Stomach (tissue), 4 donors: Measurements from ENCODE around the gene DBN1.

Experiments
- EP300 ChIP-seq: sonication (generic); formaldehyde crosslinking; IDR thresholded peaks from one replicate; pipeline ENCODE4 v1.6.1; 2017; ENCODE audit warnings: antibody characterized with exemption
- POLR2AphosphoS5 ChIP-seq, 3 donors: sonication (generic); formaldehyde crosslinking; IDR thresholded peaks; one replicate each; pipeline ENCODE4 v1.6.1; 2016; ENCODE audit warnings: antibody characterized with exemption in 3 of 3
- TF ChIP-seq, protein P1 (sequence below), 7 experiments: fragments of 450-650 bp in 4 of 7; fragments of 200-600 bp in 3 of 7; sonication (generic) in 3 of 7; IDR thresholded peaks; one replicate each; pipeline ENCODE4 v1.5.1; 2016 to 2019; ENCODE audit warnings: antibody characterized with exemption in 7 of 7, control low read depth in 2 of 7, mild to moderate bottlenecking in 1 of 7

DNA sequence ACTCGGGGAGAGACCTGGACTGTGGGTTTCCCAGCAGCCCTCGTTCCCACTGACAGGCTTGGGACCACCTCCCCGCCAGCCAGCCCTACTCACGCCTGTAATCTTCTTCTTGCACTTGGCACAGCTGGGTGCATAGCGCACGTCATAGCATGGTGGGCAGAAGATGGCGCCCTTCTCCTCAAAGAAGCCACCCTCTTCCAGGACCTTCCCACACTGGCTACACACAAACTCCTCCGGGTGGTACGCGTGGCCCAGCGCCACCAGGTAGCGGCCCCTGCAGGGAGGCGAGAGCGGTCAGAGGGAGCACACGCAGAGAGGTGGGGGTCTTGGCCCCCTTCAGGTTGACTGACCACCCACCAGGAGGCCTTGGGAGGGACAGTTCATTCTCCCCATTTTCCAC, 14.5 kb upstream of the DBN1 start:
- TF ChIP-seq EP300 = no peak
- TF ChIP-seq POLR2AphosphoS5 (IDR thresholded peaks at IDR 0.05) = no peak
- TF ChIP-seq, protein P1, sequence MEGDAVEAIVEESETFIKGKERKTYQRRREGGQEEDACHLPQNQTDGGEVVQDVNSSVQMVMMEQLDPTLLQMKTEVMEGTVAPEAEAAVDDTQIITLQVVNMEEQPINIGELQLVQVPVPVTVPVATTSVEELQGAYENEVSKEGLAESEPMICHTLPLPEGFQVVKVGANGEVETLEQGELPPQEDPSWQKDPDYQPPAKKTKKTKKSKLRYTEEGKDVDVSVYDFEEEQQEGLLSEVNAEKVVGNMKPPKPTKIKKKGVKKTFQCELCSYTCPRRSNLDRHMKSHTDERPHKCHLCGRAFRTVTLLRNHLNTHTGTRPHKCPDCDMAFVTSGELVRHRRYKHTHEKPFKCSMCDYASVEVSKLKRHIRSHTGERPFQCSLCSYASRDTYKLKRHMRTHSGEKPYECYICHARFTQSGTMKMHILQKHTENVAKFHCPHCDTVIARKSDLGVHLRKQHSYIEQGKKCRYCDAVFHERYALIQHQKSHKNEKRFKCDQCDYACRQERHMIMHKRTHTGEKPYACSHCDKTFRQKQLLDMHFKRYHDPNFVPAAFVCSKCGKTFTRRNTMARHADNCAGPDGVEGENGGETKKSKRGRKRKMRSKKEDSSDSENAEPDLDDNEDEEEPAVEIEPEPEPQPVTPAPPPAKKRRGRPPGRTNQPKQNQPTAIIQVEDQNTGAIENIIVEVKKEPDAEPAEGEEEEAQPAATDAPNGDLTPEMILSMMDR (IDR thresholded peaks at IDR 0.05) = no peak
